ENCODE data around the gene KMT2D.
A peak's percentile ranks its signal among the peaks of the same experiment; 100 is the strongest.

The KMT2D gene

DNA sequence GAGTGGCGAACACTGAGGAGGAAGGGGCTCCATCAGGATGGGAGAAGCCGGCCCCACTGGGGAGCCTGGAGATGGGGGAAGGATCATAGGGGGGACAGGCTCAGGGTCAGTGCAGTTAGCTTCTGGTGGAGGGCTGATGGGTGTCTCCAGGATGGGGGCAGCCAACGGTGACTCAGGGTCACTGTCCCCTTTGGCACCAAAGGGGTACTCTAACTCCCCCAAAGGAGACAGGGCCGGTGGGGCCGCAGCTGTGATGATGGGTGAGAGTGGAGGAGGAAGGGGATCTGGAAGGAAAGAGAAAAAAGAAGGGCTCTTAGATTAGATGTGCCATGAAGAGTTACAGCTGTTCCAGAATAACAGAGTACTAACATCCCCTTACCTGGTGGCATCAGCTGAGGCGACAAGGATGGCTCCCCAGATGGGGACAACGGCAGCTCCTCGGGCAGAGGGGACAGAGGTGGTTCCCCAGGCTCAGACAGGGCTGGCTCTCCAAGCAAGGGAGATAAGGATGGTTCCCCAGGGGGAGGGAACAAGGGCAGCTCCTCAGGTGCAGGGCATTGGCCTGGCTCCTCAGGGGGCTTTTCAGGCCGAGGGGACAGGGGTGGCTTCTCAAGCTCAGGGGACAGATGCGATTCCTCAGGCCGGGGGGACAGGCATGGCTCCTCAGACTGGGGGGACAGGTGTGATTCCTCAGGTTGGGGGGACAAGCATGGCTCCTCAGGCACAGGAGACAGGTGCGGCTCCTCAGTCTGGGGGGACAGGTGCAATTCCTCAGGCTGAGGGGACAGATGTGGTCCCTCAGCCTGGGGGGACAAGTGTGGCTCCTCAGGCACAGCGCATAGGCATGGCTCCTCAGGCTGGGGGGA lies 9.9 kb downstream of the KMT2D start:
- DNase-seq: no peak

GRCh38 chr12:49049566-49050224 lies 10.9 kb downstream of the KMT2D start:
- DNase-seq: no peak

DNA sequence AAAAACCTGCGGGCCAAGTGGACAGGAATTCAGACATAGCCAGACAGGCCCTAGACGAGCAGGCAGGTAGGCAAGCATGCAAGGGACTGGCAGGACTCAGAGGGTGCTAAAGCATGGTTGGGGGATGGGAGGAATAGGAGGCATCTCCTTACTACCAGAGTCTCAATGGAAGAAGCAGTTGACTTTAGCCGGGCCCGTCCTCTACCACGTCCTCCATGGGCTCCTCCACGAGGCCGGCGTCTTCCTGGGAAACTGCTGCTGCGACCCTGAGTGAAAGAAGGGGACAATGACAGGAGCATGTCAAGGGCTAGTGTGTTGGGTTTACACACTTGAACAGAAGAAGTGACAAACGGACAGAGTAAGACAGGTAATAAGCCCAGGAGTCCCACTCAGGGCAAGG lies 11.6 kb downstream of the KMT2D start:
- DNase-seq: no peak

GRCh38 chr12:49046129-49046895 lies 14.3 kb downstream of the KMT2D start:
- DNase-seq: no peak

DNA sequence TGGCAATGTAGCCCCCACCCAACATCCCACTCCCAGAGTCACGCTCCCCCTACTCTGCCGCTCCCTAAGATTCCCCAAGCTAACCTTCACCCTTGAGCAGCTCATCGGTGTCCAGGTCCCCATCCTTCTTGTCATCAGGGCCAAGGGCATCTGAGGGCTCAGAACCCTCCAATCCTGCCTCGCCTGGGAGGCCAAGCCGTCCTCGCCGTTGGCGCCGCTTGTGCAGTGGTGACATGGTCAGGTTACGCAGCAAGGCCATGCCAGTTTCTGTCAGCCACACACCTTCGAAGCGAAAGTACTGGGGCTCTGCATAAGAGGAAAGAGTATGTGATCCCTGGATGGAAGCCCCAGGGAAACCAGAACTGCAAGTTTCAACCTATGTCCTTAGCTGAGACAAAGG lies 15.9 kb downstream of the KMT2D start:
- DNase-seq: no peak

DNA sequence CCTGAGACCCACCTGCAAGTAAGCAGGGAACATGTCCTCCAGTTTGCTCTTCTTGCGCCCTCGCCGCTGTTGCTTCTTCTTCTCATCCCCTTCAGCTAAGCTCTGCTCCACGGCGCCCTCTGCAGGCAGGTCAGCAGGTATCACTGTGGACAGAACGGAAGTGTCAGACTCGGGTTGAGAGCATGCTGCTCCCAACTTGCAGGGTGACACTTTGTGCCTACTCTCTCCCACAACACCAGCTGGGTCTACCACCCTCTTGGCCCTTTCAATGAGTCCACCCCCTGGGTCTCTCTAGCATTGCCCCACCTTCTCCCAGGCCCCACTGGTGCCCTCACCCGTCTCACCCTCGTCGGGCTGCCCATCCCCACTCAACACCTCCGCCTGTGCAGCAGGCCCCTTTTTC lies 16.7 kb downstream of the KMT2D start:
- peak; percentile 87 for DNase-seq

- no peak for DNase-seq
Observed at GRCh38 chr12:49043241-49043640, 17.4 kb downstream of the KMT2D start.

GRCh38 chr12:49041881-49042484 lies 18.6 kb downstream of the KMT2D start:
- no peak for DNase-seq

GRCh38 chr12:49041036-49041880 lies 19.3 kb downstream of the KMT2D start:
- DNase-seq: no peak

DNA sequence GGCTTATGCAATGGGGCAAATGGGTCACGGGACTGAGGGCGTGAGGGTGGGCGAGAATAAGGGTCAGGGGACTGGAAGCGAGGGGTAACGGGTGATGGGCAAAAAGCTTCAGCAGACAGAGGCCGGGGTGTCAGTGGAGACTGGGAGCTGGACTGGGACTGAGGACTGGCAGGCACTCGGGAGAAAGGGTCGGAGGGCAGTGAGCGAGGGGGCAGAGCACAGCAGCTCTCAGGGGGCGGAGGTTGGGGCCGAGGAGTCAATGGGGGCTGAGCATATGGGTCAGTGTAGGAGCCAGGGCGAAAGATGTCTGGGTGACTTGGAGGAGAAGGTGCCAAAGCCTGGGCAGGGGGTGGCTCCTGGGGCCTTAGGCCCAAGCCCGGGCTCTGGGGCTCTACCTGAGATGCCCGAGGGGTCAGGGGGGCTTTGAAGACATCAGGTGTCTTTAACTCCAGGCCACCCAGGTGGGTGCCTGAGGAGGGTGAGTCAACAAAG lies 20.2 kb downstream of the KMT2D start:
- no peak for DNase-seq

DNA sequence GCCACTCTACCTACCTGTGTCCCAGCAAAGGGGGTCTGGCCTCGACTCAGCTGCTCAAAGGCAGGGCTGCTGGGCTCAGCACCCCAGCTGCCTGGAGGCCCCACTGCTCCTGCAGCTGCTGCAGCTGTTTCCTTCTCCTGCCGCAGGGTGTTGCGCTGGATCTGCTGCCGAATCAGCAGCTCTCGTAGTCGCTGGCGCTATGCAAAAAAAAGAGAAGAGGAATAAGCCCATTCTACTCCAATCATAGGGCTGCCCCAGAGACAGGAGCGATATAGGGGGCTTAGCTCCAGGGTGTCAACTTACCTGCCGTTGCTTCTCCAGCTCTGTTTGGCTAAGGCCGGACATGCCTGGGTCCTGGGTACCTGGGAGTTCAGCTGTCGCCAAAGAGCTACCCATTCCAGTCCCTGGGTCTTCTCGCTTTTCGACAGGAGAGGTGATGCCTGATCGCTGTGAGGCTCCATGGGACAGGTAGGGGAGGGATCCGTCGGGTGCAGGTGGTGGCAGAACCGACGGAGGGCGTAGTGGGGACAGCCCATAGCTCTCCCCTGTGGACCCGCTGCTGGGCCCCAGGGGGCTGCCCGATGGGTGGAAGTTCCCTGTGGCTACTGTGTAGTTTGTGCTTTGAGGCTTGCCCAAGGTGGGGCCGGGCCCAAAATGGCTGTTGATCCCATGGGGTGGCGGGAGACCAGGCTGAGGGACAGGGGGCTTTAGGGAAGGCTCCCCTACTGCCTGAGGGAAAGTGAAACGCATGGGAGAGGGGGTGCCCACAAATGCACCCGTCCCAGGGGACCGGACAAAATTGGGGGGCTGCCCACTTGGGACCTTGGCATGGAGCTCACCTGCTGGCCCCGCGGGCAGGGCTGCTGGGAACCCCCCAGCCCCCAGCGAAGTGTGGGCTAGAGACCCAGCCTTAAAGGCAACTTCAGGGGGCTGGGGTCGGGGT lies 20.9 kb downstream of the KMT2D start:
- DNase-seq: no peak

DNA sequence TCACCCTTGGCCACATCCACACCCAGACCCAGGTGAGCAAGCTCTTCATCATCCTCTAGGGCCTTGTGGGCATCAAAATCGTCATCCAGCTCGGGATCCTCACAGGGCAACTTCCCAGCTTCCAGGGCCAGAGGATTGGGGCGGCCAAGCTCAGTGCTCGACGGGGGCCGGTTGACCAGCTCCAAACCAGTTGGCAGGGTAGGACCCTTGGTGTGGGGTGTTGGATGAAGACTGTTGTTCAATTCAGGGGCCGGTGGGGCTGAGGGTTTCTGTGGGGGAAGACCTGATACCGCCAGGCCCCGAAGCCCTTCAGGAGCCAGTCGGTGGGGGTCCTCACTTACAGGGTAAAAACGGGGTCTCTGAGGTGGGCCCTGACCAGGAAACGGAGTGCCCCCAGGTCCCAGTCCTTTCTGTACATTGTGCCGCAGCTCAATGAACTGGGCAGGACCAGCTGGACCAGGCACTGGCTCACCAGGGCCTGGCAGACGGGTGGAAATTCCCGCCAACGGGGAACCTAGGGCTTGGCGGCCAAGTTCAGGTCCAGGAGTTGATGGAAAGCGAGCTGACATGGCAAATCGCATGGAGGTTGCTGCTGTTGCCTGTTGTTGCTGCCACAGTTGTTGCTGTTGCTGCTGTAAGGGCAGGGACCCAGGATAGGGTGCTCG lies 22.2 kb downstream of the KMT2D start:
- DNase-seq: no peak

DNA sequence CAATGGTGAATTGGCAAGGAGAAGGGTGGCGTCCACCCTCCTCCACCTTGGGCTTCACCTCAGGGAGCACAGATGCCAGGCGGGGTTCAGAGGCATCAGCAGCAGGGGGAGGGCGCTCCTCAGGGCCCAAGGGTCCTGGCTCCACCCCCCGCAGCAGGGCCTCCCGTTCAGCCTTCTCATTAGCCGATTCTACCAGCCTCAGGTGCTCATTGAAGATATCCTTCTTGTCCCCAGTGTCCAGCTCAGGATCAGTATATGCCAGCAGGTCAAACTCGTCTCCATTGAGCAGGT lies 22.7 kb downstream of the KMT2D start:
- no peak for DNase-seq

- DNase-seq: no peak
Observed at GRCh38 chr12:49037111-49037946, 23.3 kb downstream of the KMT2D start.

GRCh38 chr12:49036029-49036428 lies 24.6 kb downstream of the KMT2D start:
- DNase-seq: no peak

- DNase-seq: no peak
Observed at GRCh38 chr12:49034286-49034622, 26.3 kb downstream of the KMT2D start.

- DNase-seq: no peak
Observed at GRCh38 chr12:49033611-49034285, 26.8 kb downstream of the KMT2D start.

GRCh38 chr12:49032679-49033447 lies 27.7 kb downstream of the KMT2D start:
- DNase-seq: no peak
